M059J (cell line): ENCODE data around the gene LAMA3. TPM values are rescaled to one million over a fixed set of nuclear protein-coding genes. Genes with fewer than 3 reads are reported as not detected.

Experiments
- DNase-seq: peaks from one replicate; pipeline ENCODE4 v3.0.0-alpha.2; 2012; ENCODE audit warnings: low read depth
- total RNA-seq: library from RNA; depleted of rRNA; stranded (reverse); fragments of >200 nt; shearing (Covaris generic); gene quantifications from 2 replicates; pipeline ENCODE4 v1.2.3, GENCODE V29; 2014; rRNA removed

LAMA3 gene
- total RNA-seq: 1.8 and 2.4 TPM in 2 replicates

GRCh38 chr18:23689031-23689615 lies at the start of gene LAMA3:
Gene LAMA3 (plus strand): TSS chr18:23689453. CDS start chr18:23689684, 231 bp downstream.
- DNase-seq: peak; percentile 45

GRCh38 chr18:23640052-23640451 lies 49.2 kb upstream of the LAMA3 start:
- DNase-seq: no peak

GRCh38 chr18:23641143-23641720 lies 48.0 kb upstream of the LAMA3 start:
- no peak for DNase-seq

GRCh38 chr18:23641937-23642666 lies 47.2 kb upstream of the LAMA3 start:
- DNase-seq: no peak

GRCh38 chr18:23643815-23644490 lies 45.3 kb upstream of the LAMA3 start:
- no peak for DNase-seq

- DNase-seq: no peak
Measured at GRCh38 chr18:23645568-23646175, 43.6 kb upstream of the LAMA3 start.

- DNase-seq: no peak
Measured at GRCh38 chr18:23646282-23646681, 43.0 kb upstream of the LAMA3 start.

GRCh38 chr18:23648456-23648855 lies 40.8 kb upstream of the LAMA3 start:
- no peak for DNase-seq

- no peak for DNase-seq
Measured at GRCh38 chr18:23648940-23649607, 40.2 kb upstream of the LAMA3 start.

GRCh38 chr18:23650968-23651927 lies 38.0 kb upstream of the LAMA3 start:
- DNase-seq: peak; percentile 85

- no peak for DNase-seq
Measured at GRCh38 chr18:23652232-23652631, 37.0 kb upstream of the LAMA3 start.

GRCh38 chr18:23658285-23658684 lies 31.0 kb upstream of the LAMA3 start:
- peak; percentile 27 for DNase-seq

GRCh38 chr18:23661735-23662308 lies 27.4 kb upstream of the LAMA3 start:
- no peak for DNase-seq

GRCh38 chr18:23662309-23663263 lies 26.7 kb upstream of the LAMA3 start, which contains the start of gene ANKRD29:
Gene ANKRD29 (minus strand): TSS chr18:23662911. CDS start chr18:23662730, 181 bp downstream.
- peak; percentile 52 for DNase-seq

- DNase-seq: no peak
Measured at GRCh38 chr18:23664674-23665073, 24.6 kb upstream of the LAMA3 start.

- no peak for DNase-seq
Measured at GRCh38 chr18:23667114-23667513, 22.1 kb upstream of the LAMA3 start.

- no peak for DNase-seq
Measured at GRCh38 chr18:23668731-23669130, 20.5 kb upstream of the LAMA3 start.

- DNase-seq: no peak
Measured at GRCh38 chr18:23669202-23669766, 20.0 kb upstream of the LAMA3 start.
